Nephron (organoid): ENCODE results near the gene PPP4C.
"Not testable (repeated sequence)": the region's sequence is repeated elsewhere in the genome, so short reads cannot be mapped to it uniquely, and the experiment has no call there.

Experiments used
- H3K27ac Mint-ChIP-seq, 3 experiments: 2 replicates each; pipeline ENCODE4 v1.8.0; 2020; ENCODE audit warnings: mixed read lengths in 3 of 3, mild to moderate bottlenecking in 2 of 3, moderate library complexity in 1 of 3
- H3K27me3 Mint-ChIP-seq: 2 replicates; pipeline ENCODE4 v1.8.0; 2021; ENCODE audit warnings: low read depth, mild to moderate bottlenecking, moderate library complexity, mixed read lengths
- H3K36me3 Mint-ChIP-seq: 2 replicates; pipeline ENCODE4 v1.8.0; 2020; ENCODE audit warnings: low read depth, mixed read lengths
- H3K4me1 Mint-ChIP-seq: 2 replicates; pipeline ENCODE4 v1.8.0; 2020; ENCODE audit warnings: mixed read lengths
- H3K4me3 Mint-ChIP-seq, 3 experiments: 2 replicates each; pipeline ENCODE4 v1.8.0; 2020; ENCODE audit warnings: mild to moderate bottlenecking in 3 of 3, mixed read lengths in 3 of 3, moderate library complexity in 2 of 3
- H3K9me3 Mint-ChIP-seq: 2 replicates; pipeline ENCODE4 v1.8.0; 2020; ENCODE audit warnings: mixed read lengths
- CTCF ChIP-seq, 3 experiments: fragments of 200-600 bp; sonication (generic); IDR thresholded peaks; one replicate each; pipeline ENCODE4 v1.5.0; 2021; ENCODE audit warnings: antibody characterized with exemption in 3 of 3; ENCODE audit not compliant: unreplicated experiment in 3 of 3

Gene PPP4C

GRCh38 chr16:30030841-30031413, 44.9 kb upstream of the PPP4C start, which contains the start of gene TLCD3B:
TSS of gene TLCD3B (minus strand) at chr16:30031271. CDS start at chr16:30030527, 744 bp downstream.
- TF ChIP-seq CTCF (IDR thresholded peaks at IDR 0.05; ENCODE audit: unreplicated experiment in 3 of 3): no peak
- H3K36me3 Mint-ChIP-seq: no peaks in the 10 kb centered on the region
- peaks cover 69% of the 10 kb centered on the region for H3K27me3 Mint-ChIP-seq
- peak within 1 kb of the TSS; percentile 72 to 78 (median 73) for H3K4me3 Mint-ChIP-seq
- peaks cover 19% of the 10 kb centered on the region for H3K4me1 Mint-ChIP-seq
- peak within 1 kb of the TSS in 1 of 3 experiments; percentile 59 for H3K27ac Mint-ChIP-seq
- H3K9me3 Mint-ChIP-seq: no peaks in the 10 kb centered on the region

GRCh38 chr16:30031477-30031918, 44.3 kb upstream of the PPP4C start:
- Mint-ChIP-seq H3K36me3 (no peaks in the 10 kb centered on the region), H3K4me3 (peak overlapping the region in 2 of 3 experiments; percentile 41 to 46), H3K27me3 (peaks cover 71% of the 10 kb centered on the region), H3K9me3 (no peaks in the 10 kb centered on the region), H3K4me1 (peaks cover 19% of the 10 kb centered on the region), H3K27ac (no peak overlapping the region)
- TF ChIP-seq CTCF (IDR thresholded peaks at IDR 0.05; ENCODE audit: unreplicated experiment in 3 of 3): no peak

- TF ChIP-seq CTCF (IDR thresholded peaks at IDR 0.05; ENCODE audit: unreplicated experiment in 3 of 3): peak; percentile 68 to 82 (median 74)
- H3K9me3 Mint-ChIP-seq: no peaks in the 10 kb centered on the region
- H3K27me3 Mint-ChIP-seq: peaks cover 67% of the 10 kb centered on the region
Measured at GRCh38 chr16:30032083-30032819, 43.5 kb upstream of the PPP4C start.

GRCh38 chr16:30033270-30033669, 42.5 kb upstream of the PPP4C start:
- H3K27me3 Mint-ChIP-seq: peaks cover 58% of the 10 kb centered on the region
- no peak overlapping the region for H3K4me3 Mint-ChIP-seq
- no peak overlapping the region for H3K27ac Mint-ChIP-seq
- H3K4me1 Mint-ChIP-seq: peaks cover 8% of the 10 kb centered on the region
- TF ChIP-seq CTCF (IDR thresholded peaks at IDR 0.05; ENCODE audit: unreplicated experiment in 3 of 3): no peak
- no peaks in the 10 kb centered on the region for H3K36me3 Mint-ChIP-seq
- H3K9me3 Mint-ChIP-seq: no peaks in the 10 kb centered on the region

More at GRCh38 chr16:30032083-30032819, 43.5 kb upstream of the PPP4C start:
- Mint-ChIP-seq H3K36me3 (no peaks in the 10 kb centered on the region), H3K4me3 (peak overlapping the region; percentile 72 to 78 (median 72)), H3K27ac (peak overlapping the region in 1 of 3 experiments; percentile 59), H3K4me1 (peaks cover 18% of the 10 kb centered on the region)

GRCh38 chr16:30040221-30040620, 35.6 kb upstream of the PPP4C start:
- H3K36me3 Mint-ChIP-seq: no peaks in the 10 kb centered on the region
- H3K9me3 Mint-ChIP-seq: no peaks in the 10 kb centered on the region
- no peak overlapping the region for H3K27ac Mint-ChIP-seq
- peaks cover 10% of the 10 kb centered on the region for H3K27me3 Mint-ChIP-seq
- H3K4me1 Mint-ChIP-seq: no peaks in the 10 kb centered on the region
- no peak overlapping the region for H3K4me3 Mint-ChIP-seq
- TF ChIP-seq CTCF (IDR thresholded peaks at IDR 0.05; ENCODE audit: unreplicated experiment in 3 of 3): no peak

GRCh38 chr16:30040690-30041089, 35.1 kb upstream of the PPP4C start:
- H3K27ac Mint-ChIP-seq, H3K4me3 Mint-ChIP-seq, H3K27me3 Mint-ChIP-seq, H3K9me3 Mint-ChIP-seq, H3K4me1 Mint-ChIP-seq, H3K36me3 Mint-ChIP-seq: not testable (repeated sequence)
